ENCODE data around the gene KREMEN1.

KREMEN1 gene

GRCh38 chr22:29098296-29098695, 25.5 kb downstream of the KREMEN1 start:
- TF ChIP-seq CTCF (IDR thresholded peaks at IDR 0.05; ENCODE audit: low read depth, low read length) (no peak), MYC (IDR thresholded peaks at IDR 0.05; ENCODE audit: low read depth, low read length) (no peak), POLR2A (IDR thresholded peaks at IDR 0.05; ENCODE audit: extremely low read depth, insufficient read length) (no peak), MAX (IDR thresholded peaks at IDR 0.05; ENCODE audit: low read depth, low read length) (no peak)
- DNase-seq (ENCODE audit: low read depth) = no peak
- no peak overlapping the region for H3K4me3 ChIP-seq (ENCODE audit: low read depth, low read length)

- TF ChIP-seq POLR2A (IDR thresholded peaks at IDR 0.05; ENCODE audit: extremely low read depth, insufficient read length) = no peak
- TF ChIP-seq CTCF (IDR thresholded peaks at IDR 0.05; ENCODE audit: low read depth, low read length) = no peak
- no peak for TF ChIP-seq MYC (IDR thresholded peaks at IDR 0.05; ENCODE audit: low read depth, low read length)
- H3K4me3 ChIP-seq (ENCODE audit: low read depth, low read length) = no peak overlapping the region
- no peak for DNase-seq (ENCODE audit: low read depth)
These were observed 29.5 kb downstream of the KREMEN1 start for GRCh38 chr22:29102300-29102699.

- no peak overlapping the region for H3K4me3 ChIP-seq (ENCODE audit: low read depth, low read length)
- no peak for DNase-seq (ENCODE audit: low read depth)
- TF ChIP-seq POLR2A (IDR thresholded peaks at IDR 0.05; ENCODE audit: extremely low read depth, insufficient read length) = no peak
- no peak for TF ChIP-seq CTCF (IDR thresholded peaks at IDR 0.05; ENCODE audit: low read depth, low read length)
- no peak for TF ChIP-seq MAX (IDR thresholded peaks at IDR 0.05; ENCODE audit: low read depth, low read length)
- TF ChIP-seq MYC (IDR thresholded peaks at IDR 0.05; ENCODE audit: low read depth, low read length) = no peak
These were observed 30.3 kb downstream of the KREMEN1 start for GRCh38 chr22:29103121-29103520.

- no peak for TF ChIP-seq POLR2A (IDR thresholded peaks at IDR 0.05; ENCODE audit: extremely low read depth, insufficient read length)
- TF ChIP-seq CTCF (IDR thresholded peaks at IDR 0.05; ENCODE audit: low read depth, low read length) = no peak
- no peak for TF ChIP-seq MYC (IDR thresholded peaks at IDR 0.05; ENCODE audit: low read depth, low read length)
- no peak for TF ChIP-seq MAX (IDR thresholded peaks at IDR 0.05; ENCODE audit: low read depth, low read length)
- DNase-seq (ENCODE audit: low read depth) = no peak
- no peak overlapping the region for H3K4me3 ChIP-seq (ENCODE audit: low read depth, low read length)
These were observed 32.6 kb downstream of the KREMEN1 start for GRCh38 chr22:29105468-29105867.

- H3K4me3 ChIP-seq (ENCODE audit: low read depth, low read length) = no peak overlapping the region
- TF ChIP-seq MYC (IDR thresholded peaks at IDR 0.05; ENCODE audit: low read depth, low read length) (no peak), MAX (IDR thresholded peaks at IDR 0.05; ENCODE audit: low read depth, low read length) (no peak), CTCF (IDR thresholded peaks at IDR 0.05; ENCODE audit: low read depth, low read length) (no peak), POLR2A (IDR thresholded peaks at IDR 0.05; ENCODE audit: extremely low read depth, insufficient read length) (no peak)
- no peak for DNase-seq (ENCODE audit: low read depth)
These were observed 34.0 kb downstream of the KREMEN1 start for GRCh38 chr22:29106839-29107238.

GRCh38 chr22:29108137-29108536, 35.3 kb downstream of the KREMEN1 start:
- no peak for DNase-seq (ENCODE audit: low read depth)

More at GRCh38 chr22:29108137-29108536, 35.3 kb downstream of the KREMEN1 start:
- H3K4me3 ChIP-seq (ENCODE audit: low read depth, low read length) = no peak overlapping the region
- TF ChIP-seq MAX (IDR thresholded peaks at IDR 0.05; ENCODE audit: low read depth, low read length) (no peak), CTCF (IDR thresholded peaks at IDR 0.05; ENCODE audit: low read depth, low read length) (no peak), MYC (IDR thresholded peaks at IDR 0.05; ENCODE audit: low read depth, low read length) (no peak), POLR2A (IDR thresholded peaks at IDR 0.05; ENCODE audit: extremely low read depth, insufficient read length) (no peak)

Measured in NB4 (cell line).